Measurements from ENCODE around the gene HSD17B3.
A peak's percentile ranks its signal among the peaks of the same experiment; 100 is the strongest.
"Not testable (repeated sequence)": the region's sequence is repeated elsewhere in the genome, so short reads cannot be mapped to it uniquely, and the experiment has no call there.

The HSD17B3 gene

GRCh38 chr9:96302021-96302420, at the start of gene HSD17B3:
Gene HSD17B3 (minus strand): TSS chr9:96302176. CDS start chr9:96302104, 72 bp downstream.
- FAIRE-seq (no peak), DNase-seq (ENCODE audit: insufficient read length, low spot score) (no peak)

DNA sequence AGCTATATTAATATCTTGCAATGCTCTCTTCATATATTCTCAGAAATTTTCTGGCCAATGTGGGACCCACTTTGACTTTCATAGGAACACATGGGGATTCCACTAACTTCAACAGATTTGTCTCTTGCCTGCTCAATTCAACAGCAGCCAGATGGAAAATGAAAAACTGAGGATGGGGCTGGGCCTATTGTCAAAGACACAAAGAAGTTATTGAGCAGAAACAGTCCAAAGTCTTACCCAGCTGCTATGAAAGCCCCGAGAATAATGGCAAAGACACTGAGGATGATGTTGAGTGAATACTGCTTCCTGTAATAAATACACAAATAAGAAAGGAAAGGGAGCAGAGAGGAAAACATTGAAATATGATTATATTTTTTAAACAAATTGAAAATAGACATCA, 48.9 kb upstream of the HSD17B3 start:
- DNase-seq (ENCODE audit: insufficient read length, low spot score) (no peak), FAIRE-seq (no peak)

- no peak for FAIRE-seq
- no peak for DNase-seq (ENCODE audit: insufficient read length, low spot score)
Measured at GRCh38 chr9:96348261-96348660, 46.3 kb upstream of the HSD17B3 start.

DNA sequence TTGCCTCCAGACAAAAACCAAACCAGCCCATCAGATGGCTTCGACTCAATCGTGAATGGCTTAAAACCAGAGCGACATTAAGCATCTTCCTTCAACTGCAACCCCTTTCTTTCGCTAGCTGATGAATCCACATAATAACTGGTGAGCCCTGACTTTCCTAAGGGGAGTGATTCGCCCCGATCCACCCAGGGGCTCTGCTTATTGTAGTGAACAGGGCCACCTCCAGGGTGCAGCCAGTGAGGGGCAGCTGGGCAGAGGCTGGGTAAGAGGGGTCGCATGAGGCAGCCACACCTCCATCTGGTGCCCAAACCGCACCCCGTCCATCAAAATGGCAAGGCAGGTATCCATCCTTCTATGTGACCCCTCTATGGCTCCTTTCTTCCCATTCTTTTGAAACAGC, 43.6 kb upstream of the HSD17B3 start:
- DNase-seq (ENCODE audit: insufficient read length, low spot score) (no peak), FAIRE-seq (no peak)

DNA sequence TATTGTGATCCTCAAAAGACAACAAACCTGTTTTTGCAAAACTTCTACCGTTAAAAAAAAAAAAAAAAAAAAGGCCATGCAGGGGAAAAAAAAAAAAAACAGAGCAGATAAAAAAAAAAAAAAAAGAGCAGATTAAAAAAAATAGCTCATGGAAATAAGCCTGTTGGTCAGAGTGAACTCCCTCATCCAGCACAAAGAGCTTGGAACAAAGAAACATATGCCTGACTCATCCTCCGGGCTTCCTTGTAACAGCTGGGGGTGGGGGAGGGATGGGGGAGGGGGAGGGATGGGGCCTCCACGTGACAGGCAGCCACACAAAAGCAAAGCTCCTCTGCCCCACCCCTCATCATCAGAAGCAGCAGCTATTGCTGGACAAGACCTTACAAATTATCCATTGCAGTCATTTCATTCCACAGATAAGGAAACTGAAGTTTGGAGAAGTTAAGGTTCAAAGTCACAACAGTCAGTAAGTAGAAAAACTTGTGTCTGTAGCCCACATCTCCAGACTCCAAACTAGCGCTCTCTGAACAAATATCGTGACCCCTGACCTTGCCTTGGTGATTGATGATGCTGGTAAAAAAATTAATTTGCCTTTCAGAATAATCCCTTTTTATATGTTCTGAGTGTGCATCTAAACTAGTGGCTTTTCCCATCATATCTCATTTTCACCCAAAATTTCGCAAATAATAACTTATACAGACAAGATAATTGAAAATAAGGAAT, 42.6 kb upstream of the HSD17B3 start:
- FAIRE-seq (no peak), DNase-seq (ENCODE audit: insufficient read length, low spot score) (peak; percentile 84)

GRCh38 chr9:96343515-96344360, 41.8 kb upstream of the HSD17B3 start:
- FAIRE-seq (no peak), DNase-seq (ENCODE audit: insufficient read length, low spot score) (no peak)

- no peak for DNase-seq (ENCODE audit: insufficient read length, low spot score)
- no peak for FAIRE-seq
Measured at GRCh38 chr9:96342571-96343245, 40.7 kb upstream of the HSD17B3 start.

DNA sequence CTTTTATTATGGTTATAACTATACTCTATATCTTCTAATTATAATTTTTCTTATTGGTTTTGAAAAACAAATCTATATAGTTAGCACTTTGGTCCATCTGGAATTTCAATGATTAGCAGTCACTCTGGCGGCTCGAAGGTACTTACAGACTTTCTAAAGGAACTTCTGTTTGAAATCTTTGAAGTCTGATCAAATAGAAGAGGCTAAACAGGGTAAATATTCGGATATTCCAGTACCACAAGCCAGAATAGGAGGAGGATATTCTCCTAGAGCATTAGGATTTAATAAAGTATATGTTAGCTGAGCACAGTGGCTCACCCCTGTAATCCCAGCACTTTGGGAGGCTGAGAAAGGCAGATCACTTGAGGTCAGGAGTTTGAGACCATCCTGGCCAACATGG, 38.7 kb upstream of the HSD17B3 start:
- DNase-seq (ENCODE audit: insufficient read length, low spot score) (no peak), FAIRE-seq (no peak)

DNA sequence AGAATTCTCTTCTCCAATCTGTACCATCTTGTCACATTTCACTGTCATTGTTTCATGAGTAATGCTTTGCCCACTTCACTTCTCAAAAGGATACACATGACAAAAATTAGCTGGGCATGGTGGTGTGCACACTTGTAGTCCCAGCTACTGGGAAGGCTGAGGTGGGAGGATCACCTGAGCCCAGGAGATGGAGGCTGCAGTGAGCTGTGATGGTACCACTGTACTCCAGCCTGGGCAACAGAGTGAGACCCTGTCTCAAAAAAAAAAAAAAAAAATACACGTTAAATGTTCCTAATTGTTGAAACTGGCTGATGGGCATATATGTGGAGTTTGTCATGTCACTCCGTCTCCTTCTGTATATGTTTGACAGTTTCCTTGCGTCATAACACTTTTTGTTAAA, 36.3 kb upstream of the HSD17B3 start:
- FAIRE-seq (no peak), DNase-seq (ENCODE audit: insufficient read length, low spot score) (no peak)

- FAIRE-seq, result no peak
- no peak for DNase-seq (ENCODE audit: insufficient read length, low spot score)
Measured at GRCh38 chr9:96333958-96334357, 32.0 kb upstream of the HSD17B3 start.

- DNase-seq (ENCODE audit: insufficient read length, low spot score) (peak; percentile 24), FAIRE-seq (no peak)
Measured at GRCh38 chr9:96331236-96331947, 29.4 kb upstream of the HSD17B3 start.

- DNase-seq (ENCODE audit: insufficient read length, low spot score), result peak; percentile 28
- FAIRE-seq, result no peak
Measured at GRCh38 chr9:96327694-96328352, 25.8 kb upstream of the HSD17B3 start.

- DNase-seq (ENCODE audit: insufficient read length, low spot score) (no peak), FAIRE-seq (no peak)
Measured at GRCh38 chr9:96323169-96323568, 21.2 kb upstream of the HSD17B3 start.

DNA sequence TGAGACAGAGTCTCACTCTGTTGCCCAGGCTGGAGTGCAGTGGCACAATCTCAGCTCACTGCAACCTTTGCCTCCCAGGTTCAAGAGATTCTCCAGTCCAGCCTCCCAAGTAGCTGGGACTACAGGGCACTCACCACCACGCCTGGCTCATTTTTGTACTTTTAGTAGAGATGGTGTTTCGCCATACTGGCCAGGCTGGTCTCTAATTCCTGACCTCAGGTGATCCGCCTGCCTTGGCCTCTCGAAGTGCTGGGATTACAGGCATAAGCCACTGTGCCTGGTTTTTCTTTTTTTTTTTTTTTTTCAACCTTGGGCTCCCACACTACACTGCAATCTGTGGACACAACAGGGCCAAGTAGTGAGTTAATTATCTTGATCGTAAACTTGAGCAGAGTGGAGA, 20.8 kb upstream of the HSD17B3 start:
- FAIRE-seq; DNase-seq (ENCODE audit: insufficient read length, low spot score): not testable (repeated sequence)

GRCh38 chr9:96322210-96322609, 20.2 kb upstream of the HSD17B3 start:
- not testable (repeated sequence) for DNase-seq (ENCODE audit: insufficient read length, low spot score); FAIRE-seq

GRCh38 chr9:96321515-96321914, 19.5 kb upstream of the HSD17B3 start:
- no peak for DNase-seq (ENCODE audit: insufficient read length, low spot score)
- FAIRE-seq, result no peak

GRCh38 chr9:96320749-96321280, 18.8 kb upstream of the HSD17B3 start:
- FAIRE-seq, result no peak
- no peak for DNase-seq (ENCODE audit: insufficient read length, low spot score)

DNA sequence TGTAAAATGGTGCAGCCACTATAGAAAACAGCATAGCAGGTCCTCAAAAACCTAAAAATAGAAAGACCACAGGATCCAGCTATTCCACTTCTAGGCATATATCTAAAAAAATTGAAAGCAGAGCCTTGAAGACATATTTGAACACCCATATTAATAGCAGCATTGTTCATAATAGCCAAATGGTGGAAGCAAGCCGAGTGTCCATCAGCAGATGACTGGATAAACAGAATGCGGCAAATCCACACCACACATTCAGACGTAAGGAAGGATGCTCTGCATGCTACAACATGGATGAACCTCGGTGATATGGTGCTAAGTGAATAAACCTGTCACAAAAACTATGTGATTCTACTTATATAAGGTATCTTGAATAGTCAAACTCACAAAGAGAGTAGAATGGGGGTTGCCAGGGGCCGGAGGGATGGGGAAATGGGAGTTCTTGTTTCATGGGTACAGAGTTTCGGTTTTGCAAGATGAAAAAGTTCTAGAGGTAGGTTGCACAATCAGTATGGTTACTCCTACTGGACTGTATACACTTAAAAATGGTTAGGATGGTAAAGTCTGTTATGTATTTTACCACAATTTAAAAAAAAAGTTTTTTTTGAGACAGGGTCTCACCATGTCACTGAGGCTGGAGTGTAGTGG, 17.1 kb upstream of the HSD17B3 start:
- no peak for FAIRE-seq
- no peak for DNase-seq (ENCODE audit: insufficient read length, low spot score)

DNA sequence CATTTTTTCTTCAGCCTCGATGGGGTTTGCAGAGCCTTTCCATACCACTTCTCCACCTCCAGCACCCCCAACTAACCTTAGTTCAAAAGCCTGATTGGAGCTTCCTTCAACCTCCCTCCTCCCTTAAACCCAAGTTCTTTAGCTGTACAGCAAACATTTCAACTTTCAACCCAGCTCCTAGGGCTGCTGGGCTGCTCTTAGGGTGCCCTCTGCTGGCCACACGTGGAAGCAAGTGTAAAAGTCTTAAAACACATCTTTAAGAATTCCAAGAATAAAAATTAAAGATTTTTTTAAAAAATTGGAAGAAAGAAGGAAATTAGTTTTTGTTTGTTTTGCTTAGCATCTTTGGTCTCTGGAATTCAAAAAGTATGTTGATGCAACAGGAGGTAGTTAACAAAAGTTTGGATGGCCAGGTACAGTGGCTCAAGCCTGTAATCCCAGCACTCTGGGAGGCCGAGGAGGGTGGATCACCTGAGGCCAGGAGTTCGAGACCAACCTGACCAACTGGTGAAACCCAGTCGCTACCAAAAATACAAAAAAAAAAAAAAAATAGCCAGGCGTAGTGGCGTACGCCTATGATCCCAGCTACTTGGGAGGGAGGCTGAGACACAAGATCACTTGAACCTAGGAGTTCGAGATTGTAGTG, 15.5 kb upstream of the HSD17B3 start:
- peak; percentile 66 for DNase-seq (ENCODE audit: insufficient read length, low spot score)
- FAIRE-seq, result no peak

Measured in HTR-8/SVneo (cell line).